Neural crest cell (in vitro differentiated cells): ENCODE measurements around the gene ASPHD1. TPM values are rescaled to one million over a fixed set of nuclear protein-coding genes. Genes with fewer than 3 reads are reported as not detected.
"Not testable (repeated sequence)": the region's sequence is repeated elsewhere in the genome, so short reads cannot be mapped to it uniquely, and the experiment has no call there.

Source experiments
- DNase-seq: peaks from one replicate; pipeline ENCODE4 v3.0.0; 2021; ENCODE audit warnings: low read depth, mixed read lengths, low spot score
- H3K27ac Mint-ChIP-seq: one replicate; pipeline ENCODE4 v1.8.0; 2021; ENCODE audit warnings: mild to moderate bottlenecking, mixed read lengths; ENCODE audit not compliant: unreplicated experiment
- H3K27me3 Mint-ChIP-seq: 2 replicates; pipeline ENCODE4 v1.8.0; 2021; ENCODE audit warnings: low read depth, mild to moderate bottlenecking, mixed read lengths
- H3K36me3 Mint-ChIP-seq: 2 replicates; pipeline ENCODE4 v1.8.0; 2021; ENCODE audit warnings: low read depth, mild to moderate bottlenecking, mixed read lengths
- H3K4me1 Mint-ChIP-seq: 2 replicates; pipeline ENCODE4 v1.8.0; 2021; ENCODE audit warnings: mixed read lengths
- H3K4me3 Mint-ChIP-seq: one replicate; pipeline ENCODE4 v1.8.0; 2021; ENCODE audit warnings: mild to moderate bottlenecking, mixed read lengths
- H3K9me3 Mint-ChIP-seq: 2 replicates; pipeline ENCODE4 v1.8.0; 2021; ENCODE audit warnings: mixed read lengths
- CTCF ChIP-seq: fragments of 200-600 bp; sonication (generic); conservative IDR thresholded peaks from 2 replicates; pipeline ENCODE4 v1.5.0; 2021; ENCODE audit warnings: antibody characterized with exemption, mild to moderate bottlenecking
- total RNA-seq: library from RNA; stranded (reverse); gene quantifications from 2 replicates; pipeline ENCODE4 v1.2.1, GENCODE V29; 2021

The ASPHD1 gene
- total RNA-seq, 1 donor from 2014 or later = 2.8 TPM

DNA sequence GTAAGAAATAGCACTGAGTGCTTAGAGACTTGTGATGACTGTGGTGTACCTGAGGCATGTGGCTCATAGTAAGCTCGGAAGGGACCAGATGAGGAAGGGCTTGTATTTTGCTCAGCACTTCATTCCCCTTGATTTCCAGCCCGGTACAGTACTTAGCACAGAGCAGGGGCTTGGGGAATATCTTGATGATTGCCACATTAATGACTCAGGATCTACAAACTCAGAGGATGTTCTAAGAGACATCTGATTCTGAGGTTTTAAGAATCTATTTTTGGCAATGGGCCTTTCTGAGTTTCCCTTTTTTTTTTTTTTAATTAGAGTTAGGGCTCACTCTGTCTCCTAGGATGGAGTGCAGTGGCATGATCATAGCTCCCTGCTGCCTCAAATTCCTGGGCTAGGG lies 9.1 kb downstream of the ASPHD1 start:
- no peak for TF ChIP-seq CTCF
- Mint-ChIP-seq H3K27ac (no peak overlapping the region), H3K4me3 (no peak overlapping the region), H3K9me3 (no peaks in the 10 kb centered on the region), H3K27me3 (no peaks in the 10 kb centered on the region), H3K4me1 (peaks cover 8% of the 10 kb centered on the region), H3K36me3 (peaks cover 3% of the 10 kb centered on the region)
- DNase-seq = no peak

GRCh38 chr16:29909851-29910250 lies 9.6 kb downstream of the ASPHD1 start:
- not testable (repeated sequence) for H3K4me3 Mint-ChIP-seq, H3K36me3 Mint-ChIP-seq, H3K9me3 Mint-ChIP-seq, H3K4me1 Mint-ChIP-seq, DNase-seq, H3K27ac Mint-ChIP-seq, H3K27me3 Mint-ChIP-seq

- Mint-ChIP-seq H3K27me3 (no peaks in the 10 kb centered on the region), H3K36me3 (peaks cover 3% of the 10 kb centered on the region), H3K4me1 (peaks cover 14% of the 10 kb centered on the region), H3K9me3 (no peaks in the 10 kb centered on the region), H3K4me3 (no peak overlapping the region), H3K27ac (no peak overlapping the region)
- no peak for TF ChIP-seq CTCF
- no peak for DNase-seq
Measured at GRCh38 chr16:29910819-29911675, 10.8 kb downstream of the ASPHD1 start.

DNA sequence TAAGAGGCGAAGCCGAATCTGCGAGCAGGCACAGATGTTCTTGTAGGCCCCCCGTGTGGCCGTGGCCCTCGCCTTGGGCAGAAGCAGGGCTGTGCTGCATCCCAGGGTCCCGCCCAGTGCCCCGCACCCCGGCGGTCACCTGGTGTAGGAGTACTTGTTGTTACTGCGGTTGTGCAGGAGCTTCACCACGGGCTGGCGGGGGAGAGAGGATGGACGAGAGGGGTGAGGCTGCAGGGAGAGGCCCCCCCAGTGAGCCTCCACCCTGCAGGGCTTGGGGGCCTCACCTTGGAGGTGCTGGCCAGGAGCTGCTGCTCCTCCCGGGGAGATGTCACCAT lies 11.4 kb downstream of the ASPHD1 start:
- no peaks in the 10 kb centered on the region for H3K27me3 Mint-ChIP-seq
- peaks cover 3% of the 10 kb centered on the region for H3K36me3 Mint-ChIP-seq
- H3K9me3 Mint-ChIP-seq = no peaks in the 10 kb centered on the region
- TF ChIP-seq CTCF = no peak
- no peak for DNase-seq
- H3K4me1 Mint-ChIP-seq = peaks cover 18% of the 10 kb centered on the region
- H3K27ac Mint-ChIP-seq = no peak overlapping the region
- H3K4me3 Mint-ChIP-seq = no peak overlapping the region

DNA sequence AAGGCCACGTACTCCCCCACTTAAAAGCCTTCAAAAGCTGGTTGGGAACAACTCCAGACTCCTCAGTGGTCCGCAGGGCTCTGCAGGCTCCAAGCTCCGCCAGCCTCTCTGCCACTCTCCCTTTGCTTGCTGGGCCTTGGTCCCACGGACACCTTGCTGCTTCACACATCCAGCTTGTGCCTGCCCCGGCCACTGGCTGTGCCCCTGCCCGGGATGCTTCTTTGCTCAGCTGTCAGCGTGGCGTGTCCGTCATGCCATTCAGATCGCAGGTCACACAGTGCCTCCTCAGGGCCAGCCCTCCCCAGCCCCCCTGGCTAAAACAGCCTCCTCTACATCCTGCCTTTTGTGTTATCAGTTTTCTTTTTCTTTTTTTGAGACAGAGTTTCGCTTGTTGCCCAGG lies 11.8 kb downstream of the ASPHD1 start:
- TF ChIP-seq CTCF = no peak
- Mint-ChIP-seq H3K4me1 (peaks cover 18% of the 10 kb centered on the region), H3K9me3 (no peaks in the 10 kb centered on the region), H3K36me3 (peaks cover 7% of the 10 kb centered on the region), H3K4me3 (no peak overlapping the region), H3K27me3 (no peaks in the 10 kb centered on the region), H3K27ac (no peak overlapping the region)
- no peak for DNase-seq

DNA sequence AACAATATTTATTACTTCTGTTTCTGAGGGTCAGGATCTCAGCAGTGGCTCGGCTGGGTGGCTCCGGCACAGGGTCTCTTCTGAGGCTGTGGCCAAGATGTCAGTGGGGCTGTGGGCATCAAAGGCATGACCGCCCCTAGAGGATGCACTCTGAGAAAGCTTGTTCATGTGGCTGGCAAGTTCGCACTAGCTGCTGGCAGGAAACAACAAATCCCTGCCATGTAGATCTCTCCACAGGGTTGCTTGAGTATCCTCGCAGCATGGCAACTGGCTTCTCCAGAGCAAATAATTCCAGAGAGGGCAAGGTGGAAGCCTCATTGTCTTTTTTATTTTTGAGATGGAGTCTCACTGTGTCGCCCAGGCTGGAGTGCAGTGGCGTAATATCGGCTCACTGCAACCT lies 13.2 kb downstream of the ASPHD1 start:
- DNase-seq = no peak
- no peak for TF ChIP-seq CTCF
- Mint-ChIP-seq H3K4me3 (no peak overlapping the region), H3K36me3 (peaks cover 7% of the 10 kb centered on the region), H3K27me3 (no peaks in the 10 kb centered on the region), H3K4me1 (peaks cover 18% of the 10 kb centered on the region), H3K9me3 (no peaks in the 10 kb centered on the region), H3K27ac (no peak overlapping the region)
